Keratinocyte (primary cell): ENCODE data around the gene ANO3. TPM values are rescaled to one million over a fixed set of nuclear protein-coding genes. Genes with fewer than 3 reads are reported as not detected.

ENCODE experiments used
- DNase-seq: peaks from one replicate; pipeline ENCODE4 v3.0.0-alpha.2; 2011; ENCODE audit warnings: low read depth, missing footprints, low spot score
- FAIRE-seq: peaks from 2 replicates; lab custom pipeline; 2011; peaks lifted over from hg19 to GRCh38; lab: Jason Lieb, UNC
- H2AFZ ChIP-seq: 2 replicates; pipeline ENCODE4 v1.6.0; 2012; ENCODE audit warnings: low read length, control low read depth, inconsistent platforms; ENCODE audit not compliant: control insufficient read depth
- H3K27ac ChIP-seq: 2 replicates; pipeline ENCODE4 v1.5.1; 2011; ENCODE audit warnings: low read length; ENCODE audit not compliant: control insufficient read depth, insufficient read depth
- H3K27me3 ChIP-seq: 3 replicates; pipeline ENCODE4 v1.6.0; 2011; ENCODE audit warnings: low read length; ENCODE audit not compliant: control insufficient read depth, insufficient read depth; ENCODE audit errors: extremely low read depth
- H3K36me3 ChIP-seq, 2 experiments: 2 replicates in 1 of 2; 3 replicates in 1 of 2; pipeline ENCODE4 v1.5.1; 2011; ENCODE audit warnings: low read length in 2 of 2, mild to moderate bottlenecking in 1 of 2; ENCODE audit not compliant: control insufficient read depth in 2 of 2, insufficient read depth in 2 of 2; ENCODE audit errors: extremely low read depth in 1 of 2
- H3K4me1 ChIP-seq: 3 replicates; pipeline ENCODE4 v1.5.1; 2011; ENCODE audit warnings: low read length; ENCODE audit not compliant: control insufficient read depth, insufficient read depth; ENCODE audit errors: extremely low read depth
- H3K4me2 ChIP-seq: 3 replicates; pipeline ENCODE4 v1.6.0; 2011; ENCODE audit warnings: low read depth, low read length; ENCODE audit not compliant: control insufficient read depth, insufficient read depth; ENCODE audit errors: extremely low read depth
- H3K4me3 ChIP-seq, 3 experiments: fragments of 200-600 bp in 1 of 3; sonication (generic) in 1 of 3; 2 replicates in 2 of 3; 3 replicates in 1 of 3; pipeline ENCODE4 v1.5.1; 2011 to 2016; ENCODE audit warnings: low read length in 3 of 3, mild to moderate bottlenecking in 3 of 3, control low read depth in 2 of 3, inconsistent platforms in 1 of 3, low read depth in 1 of 3, mixed read lengths in 1 of 3, mixed run types in 1 of 3, moderate library complexity in 1 of 3; ENCODE audit not compliant: control insufficient read depth in 2 of 3, insufficient read depth in 2 of 3; ENCODE audit errors: extremely low read depth in 1 of 3
- H3K79me2 ChIP-seq: 2 replicates; pipeline ENCODE4 v1.6.0; 2012; ENCODE audit warnings: low read length; ENCODE audit not compliant: control insufficient read depth, insufficient read depth
- H3K9ac ChIP-seq: 3 replicates; pipeline ENCODE4 v1.6.0; 2011; ENCODE audit warnings: low read length; ENCODE audit not compliant: control insufficient read depth, insufficient read depth; ENCODE audit errors: extremely low read depth
- H3K9me1 ChIP-seq: 3 replicates; pipeline ENCODE4 v1.6.0; 2011; ENCODE audit warnings: low read length; ENCODE audit not compliant: control insufficient read depth, insufficient read depth; ENCODE audit errors: extremely low read depth
- H3K9me3 ChIP-seq: 2 replicates; pipeline ENCODE4 v1.5.1; 2012; ENCODE audit warnings: low read depth, low read length; ENCODE audit not compliant: control insufficient read depth
- H4K20me1 ChIP-seq: 3 replicates; pipeline ENCODE4 v1.6.0; 2011; ENCODE audit warnings: low read length; ENCODE audit not compliant: control insufficient read depth, insufficient read depth; ENCODE audit errors: extremely low read depth
- CTCF ChIP-seq, 3 experiments: IDR thresholded peaks in 1 of 3; conservative IDR thresholded peaks in 1 of 3; optimal IDR thresholded peaks in 1 of 3; 2 replicates in 2 of 3; 3 replicates in 1 of 3; pipeline versions ENCODE3 to v1.5.1; 2011; ENCODE audit warnings: low read length in 3 of 3, mild to moderate bottlenecking in 3 of 3, moderate library complexity in 2 of 3, control low read depth in 1 of 3, inconsistent platforms in 1 of 3; ENCODE audit not compliant: insufficient read depth in 2 of 3; ENCODE audit errors: extremely low read depth in 1 of 3
- EZH2 ChIP-seq: IDR thresholded peaks from one replicate; pipeline ENCODE4 v1.6.1; 2012; ENCODE audit warnings: inconsistent platforms, mild to moderate bottlenecking, low read length, moderate library complexity
- dilution Hi-C: fragments of 300-500 bp; cut with MboI; formaldehyde crosslinking; loops from one replicate; pipeline ENCODE4 v1.7.0; 2020; ENCODE audit warnings: low sequenced_read_pairs; ENCODE audit not compliant: extremely low pct_ligation_motif_present
- polyA plus RNA-seq, 5 experiments: library from polyadenylated mRNA; depleted of rRNA in 3 of 5; stranded (reverse) in 3 of 5; stranded (forward) in 1 of 5; unstranded in 1 of 5; fragments of >200 nt; gene quantifications; 1 replicate in 1 of 5; 2 replicates in 3 of 5; 3 replicates in 1 of 5; pipeline versions ENCODE4 v1.2.1 to v1.2.3, GENCODE V29; 2011 to 2012; ENCODE audit warnings: missing spikeins in 2 of 5, low read depth in 1 of 5, low replicate concordance in 1 of 5

The ANO3 gene
- polyA plus RNA-seq, 1 donor (not counting 4 experiments of a cell fraction or from before 2014, with no cell fraction given): 0.01 TPM

GRCh38 chr11:26510756-26511155, 178.8 kb downstream of the ANO3 start:
- no peak overlapping the region for H2AFZ ChIP-seq
- DNase-seq (no peak), FAIRE-seq (no peak)
- dilution Hi-C loops: no loop called here
- H3K36me3 ChIP-seq: no peaks in the 10 kb centered on the region
- no peak overlapping the region for H3K4me3 ChIP-seq
- no peak overlapping the region for H3K27ac ChIP-seq
- no peaks in the 10 kb centered on the region for H3K9me3 ChIP-seq
- H3K9me1 ChIP-seq: no peaks in the 10 kb centered on the region
- H3K79me2 ChIP-seq: no peaks in the 10 kb centered on the region
- no peaks in the 10 kb centered on the region for H3K27me3 ChIP-seq
- H4K20me1 ChIP-seq: no peaks in the 10 kb centered on the region
- H3K4me1 ChIP-seq: no peaks in the 10 kb centered on the region
- H3K4me2 ChIP-seq: no peak overlapping the region
- H3K9ac ChIP-seq: no peak overlapping the region
- TF ChIP-seq CTCF (optimal IDR thresholded peaks at IDR 0.05 in 1 of 3, IDR thresholded peaks at IDR 0.05 in 1 of 3, conservative IDR thresholded peaks at IDR 0.05 in 1 of 3; ENCODE audit: extremely low read depth in 1 of 3, insufficient read depth in 2 of 3, low read length in 3 of 3): no peak
- TF ChIP-seq EZH2: no peak

- no peak overlapping the region for H3K4me3 ChIP-seq
- DNase-seq (no peak), FAIRE-seq (no peak)
- H3K36me3 ChIP-seq: no peaks in the 10 kb centered on the region
- no peaks in the 10 kb centered on the region for H3K4me1 ChIP-seq
- no peak overlapping the region for H3K9ac ChIP-seq
- H3K9me3 ChIP-seq: no peaks in the 10 kb centered on the region
- dilution Hi-C loops: no loop called here
- no peak overlapping the region for H3K4me2 ChIP-seq
- H3K79me2 ChIP-seq: no peaks in the 10 kb centered on the region
- H4K20me1 ChIP-seq: no peaks in the 10 kb centered on the region
- no peaks in the 10 kb centered on the region for H3K27me3 ChIP-seq
- no peaks in the 10 kb centered on the region for H3K9me1 ChIP-seq
- TF ChIP-seq CTCF (optimal IDR thresholded peaks at IDR 0.05 in 1 of 3, IDR thresholded peaks at IDR 0.05 in 1 of 3, conservative IDR thresholded peaks at IDR 0.05 in 1 of 3; ENCODE audit: extremely low read depth in 1 of 3, insufficient read depth in 2 of 3, low read length in 3 of 3): no peak
- no peak for TF ChIP-seq EZH2
- H2AFZ ChIP-seq: no peak overlapping the region
- H3K27ac ChIP-seq: no peak overlapping the region
Measured at GRCh38 chr11:26512196-26512595, 180.3 kb downstream of the ANO3 start.
